Vagina (tissue), 2 donors: ENCODE results near the gene CTCFL. TPM values are rescaled to one million over a fixed set of nuclear protein-coding genes. Genes with fewer than 3 reads are reported as not detected.

Source experiments
- DNase-seq, 2 donors: peaks; one replicate each; pipeline ENCODE4 v3.0.0-alpha.2; 2017; ENCODE audit errors: extremely low spot score in 2 of 2
- H3K27ac ChIP-seq: fragments of 200-600 bp; sonication (generic); one replicate; pipeline ENCODE4 v1.5.1; 2019
- H3K27me3 ChIP-seq: fragments of 200-600 bp; sonication (generic); one replicate; pipeline ENCODE4 v1.5.1; 2019
- H3K36me3 ChIP-seq, 2 donors: fragments of 200-600 bp; sonication (generic); one replicate each; pipeline ENCODE4 v1.5.1; 2017 to 2019
- H3K4me1 ChIP-seq: fragments of 200-600 bp; sonication (generic); one replicate; pipeline ENCODE4 v1.5.1; 2019
- H3K4me3 ChIP-seq, 2 donors: fragments of 200-600 bp; sonication (generic); 1 replicate in 1 of 2; 2 replicates in 1 of 2; pipeline ENCODE4 v1.5.1; 2016 to 2019
- H3K9me3 ChIP-seq: fragments of 200-600 bp; sonication (generic); one replicate; pipeline ENCODE4 v1.5.1; 2019
- POLR2A ChIP-seq, 2 donors: fragments of 450-650 bp; IDR thresholded peaks; one replicate each; pipeline ENCODE4 v1.6.1; 2017; ENCODE audit warnings: antibody characterized with exemption in 2 of 2, mild to moderate bottlenecking in 2 of 2, moderate library complexity in 2 of 2
- POLR2AphosphoS5 ChIP-seq, 2 donors: sonication (generic); formaldehyde crosslinking; IDR thresholded peaks; one replicate each; pipeline ENCODE4 v1.9.0; 2017; ENCODE audit warnings: antibody characterized with exemption in 2 of 2, mild to moderate bottlenecking in 2 of 2, low read depth in 1 of 2; ENCODE audit not compliant: insufficient read depth in 1 of 2
- intact Hi-C: fragments of 100-400 bp; cut with DNase I; formaldehyde crosslinking; loops from one replicate; pipeline ENCODE4 v1.15.1; 2023
- total RNA-seq: library from RNA; depleted of rRNA; stranded (reverse); fragments of >200 nt; gene quantifications from one replicate; pipeline ENCODE4 v1.2.3, GENCODE V29; 2016
- TF ChIP-seq, protein P1 (sequence below), 3 experiments: fragments of 450-650 bp in 2 of 3; fragments of 200-600 bp in 1 of 3; sonication (generic) in 1 of 3; IDR thresholded peaks; one replicate each; pipeline ENCODE4 v1.5.1; 2017 to 2019; ENCODE audit warnings: antibody characterized with exemption in 3 of 3, mild to moderate bottlenecking in 2 of 3, moderate library complexity in 2 of 3

CTCFL gene
- total RNA-seq, 1 donor from 2014 or later: not detected

DNA sequence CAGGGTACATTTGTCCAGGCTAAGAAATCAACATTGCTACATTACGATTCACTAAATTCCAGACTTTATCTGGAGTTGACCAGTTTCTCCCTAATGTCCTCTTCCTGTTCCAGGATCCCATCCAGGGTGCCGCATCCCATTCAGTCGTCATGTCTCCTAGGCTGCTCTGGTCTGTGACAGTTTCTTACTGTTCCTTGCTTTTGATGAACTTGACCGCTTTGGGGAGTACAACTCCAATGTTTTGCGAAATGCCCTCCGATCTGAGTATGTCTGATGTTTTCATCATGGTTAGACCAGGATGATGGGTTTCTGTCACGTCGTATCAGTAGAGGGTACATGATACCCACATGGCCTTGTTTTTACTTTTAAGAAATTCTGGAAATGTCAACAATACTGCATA is 62.2 kb downstream of the CTCFL start:
- no peaks in the 10 kb centered on the region for H3K9me3 ChIP-seq
- no peaks in the 10 kb centered on the region for H3K27me3 ChIP-seq
- TF ChIP-seq POLR2A (IDR thresholded peaks at IDR 0.05): no peak
- no peak for TF ChIP-seq POLR2AphosphoS5 (IDR thresholded peaks at IDR 0.05; ENCODE audit: insufficient read depth in 1 of 2, low read depth in 1 of 2)
- TF ChIP-seq, protein P1, sequence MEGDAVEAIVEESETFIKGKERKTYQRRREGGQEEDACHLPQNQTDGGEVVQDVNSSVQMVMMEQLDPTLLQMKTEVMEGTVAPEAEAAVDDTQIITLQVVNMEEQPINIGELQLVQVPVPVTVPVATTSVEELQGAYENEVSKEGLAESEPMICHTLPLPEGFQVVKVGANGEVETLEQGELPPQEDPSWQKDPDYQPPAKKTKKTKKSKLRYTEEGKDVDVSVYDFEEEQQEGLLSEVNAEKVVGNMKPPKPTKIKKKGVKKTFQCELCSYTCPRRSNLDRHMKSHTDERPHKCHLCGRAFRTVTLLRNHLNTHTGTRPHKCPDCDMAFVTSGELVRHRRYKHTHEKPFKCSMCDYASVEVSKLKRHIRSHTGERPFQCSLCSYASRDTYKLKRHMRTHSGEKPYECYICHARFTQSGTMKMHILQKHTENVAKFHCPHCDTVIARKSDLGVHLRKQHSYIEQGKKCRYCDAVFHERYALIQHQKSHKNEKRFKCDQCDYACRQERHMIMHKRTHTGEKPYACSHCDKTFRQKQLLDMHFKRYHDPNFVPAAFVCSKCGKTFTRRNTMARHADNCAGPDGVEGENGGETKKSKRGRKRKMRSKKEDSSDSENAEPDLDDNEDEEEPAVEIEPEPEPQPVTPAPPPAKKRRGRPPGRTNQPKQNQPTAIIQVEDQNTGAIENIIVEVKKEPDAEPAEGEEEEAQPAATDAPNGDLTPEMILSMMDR (IDR thresholded peaks at IDR 0.05): no peak
- no peaks in the 10 kb centered on the region for H3K4me1 ChIP-seq
- H3K36me3 ChIP-seq: no peaks in the 10 kb centered on the region
- H3K4me3 ChIP-seq: no peak overlapping the region
- DNase-seq: no peak
- no peak overlapping the region for H3K27ac ChIP-seq
- intact Hi-C loops: no loop called here

DNA sequence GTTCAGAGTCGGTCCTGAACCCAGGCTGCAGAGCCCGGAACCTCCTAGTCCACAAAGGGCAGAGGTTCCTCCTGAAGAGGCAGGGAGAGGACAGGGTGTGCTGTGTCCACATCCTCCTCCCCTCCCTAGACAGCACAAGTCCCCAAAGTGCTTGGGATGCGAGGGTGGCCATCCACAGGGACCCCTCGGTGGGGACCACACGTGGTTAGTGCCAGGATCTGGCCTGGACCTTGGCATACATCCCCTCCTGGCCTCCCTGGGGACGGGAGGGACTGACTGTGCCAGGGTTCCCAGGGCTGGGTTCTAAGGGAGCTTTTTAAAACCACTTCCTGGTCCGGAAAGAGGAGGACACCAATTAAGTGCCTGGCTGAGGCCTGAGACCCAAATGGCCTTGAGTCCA is 63.2 kb downstream of the CTCFL start:
- Histone ChIP-seq H3K27ac (no peak overlapping the region), H3K4me1 (no peaks in the 10 kb centered on the region), H3K4me3 (no peak overlapping the region), H3K9me3 (no peaks in the 10 kb centered on the region), H3K27me3 (no peaks in the 10 kb centered on the region), H3K36me3 (no peaks in the 10 kb centered on the region)
- intact Hi-C loops: no loop called here
- TF ChIP-seq POLR2A (IDR thresholded peaks at IDR 0.05): no peak
- TF ChIP-seq POLR2AphosphoS5 (IDR thresholded peaks at IDR 0.05; ENCODE audit: insufficient read depth in 1 of 2, low read depth in 1 of 2): no peak
- TF ChIP-seq, protein P1 (IDR thresholded peaks at IDR 0.05): no peak
- DNase-seq: no peak

DNA sequence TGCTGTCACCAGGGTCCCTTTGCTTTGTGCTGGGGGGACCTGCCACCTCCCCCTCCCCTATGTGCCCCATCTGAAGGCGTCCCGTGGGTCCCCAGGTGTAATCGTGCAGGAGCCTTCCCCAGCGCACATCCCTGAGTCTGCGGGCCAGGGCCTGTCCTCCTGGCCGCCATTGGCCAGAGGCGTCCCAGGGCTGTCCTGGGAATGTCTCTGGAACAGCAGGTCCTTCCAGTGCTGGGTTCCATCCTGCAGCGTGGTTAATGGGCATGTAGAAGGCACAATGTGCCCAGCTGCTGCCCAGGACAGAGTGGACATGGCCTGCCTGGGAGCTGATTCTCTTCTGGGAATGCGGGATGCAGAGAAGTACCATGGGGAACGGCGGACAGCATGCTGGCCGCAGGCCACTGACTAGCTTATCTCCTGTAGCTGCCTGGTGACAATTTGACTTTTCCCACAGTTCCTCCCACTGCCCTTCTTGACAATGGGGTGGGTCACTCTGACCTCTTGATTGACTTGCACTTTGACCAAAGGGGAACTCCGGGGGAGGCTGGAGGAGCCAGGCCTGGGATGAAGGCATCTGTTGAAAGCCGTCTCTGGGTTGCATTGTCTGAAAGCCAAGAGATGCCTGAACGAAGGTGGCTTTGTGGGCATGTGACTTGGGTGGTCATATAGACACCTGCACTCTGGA is 64.0 kb downstream of the CTCFL start:
- Histone ChIP-seq H3K36me3 (no peaks in the 10 kb centered on the region), H3K4me3 (no peak overlapping the region), H3K9me3 (no peaks in the 10 kb centered on the region), H3K27me3 (no peaks in the 10 kb centered on the region), H3K4me1 (no peaks in the 10 kb centered on the region), H3K27ac (no peak overlapping the region)
- intact Hi-C loops: no loop called here
- no peak for DNase-seq
- TF ChIP-seq, protein P1 (IDR thresholded peaks at IDR 0.05): no peak
- TF ChIP-seq POLR2AphosphoS5 (IDR thresholded peaks at IDR 0.05; ENCODE audit: insufficient read depth in 1 of 2, low read depth in 1 of 2) (no peak), POLR2A (IDR thresholded peaks at IDR 0.05) (no peak)

DNA sequence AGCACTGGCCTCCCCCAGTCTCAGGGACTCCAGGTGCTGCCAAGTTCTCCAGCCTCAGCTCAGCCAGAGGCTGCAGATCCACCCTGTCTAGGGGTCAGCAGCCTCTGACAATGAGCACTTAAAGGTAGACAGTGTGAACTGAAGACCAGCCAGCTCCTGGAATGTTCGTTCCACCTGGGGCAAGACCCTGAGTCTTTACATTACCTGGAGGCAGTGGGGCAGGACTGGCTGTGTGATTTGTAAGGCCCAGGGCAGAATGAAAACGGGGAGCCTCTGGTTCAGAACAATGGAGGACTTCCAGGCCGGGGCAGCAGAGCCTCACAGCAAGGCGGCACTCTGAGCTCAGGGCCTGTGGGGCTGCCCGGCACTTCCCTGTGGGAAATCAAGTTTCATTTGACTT is 65.0 kb downstream of the CTCFL start:
- no peak for DNase-seq
- H3K27me3 ChIP-seq: no peaks in the 10 kb centered on the region
- TF ChIP-seq, protein P1 (IDR thresholded peaks at IDR 0.05): no peak
- no peak for TF ChIP-seq POLR2AphosphoS5 (IDR thresholded peaks at IDR 0.05; ENCODE audit: insufficient read depth in 1 of 2, low read depth in 1 of 2)
- TF ChIP-seq POLR2A (IDR thresholded peaks at IDR 0.05): no peak
- H3K4me1 ChIP-seq: no peaks in the 10 kb centered on the region
- H3K27ac ChIP-seq: no peak overlapping the region
- no peaks in the 10 kb centered on the region for H3K36me3 ChIP-seq
- intact Hi-C loops: no loop called here
- H3K9me3 ChIP-seq: no peaks in the 10 kb centered on the region
- no peak overlapping the region for H3K4me3 ChIP-seq

DNA sequence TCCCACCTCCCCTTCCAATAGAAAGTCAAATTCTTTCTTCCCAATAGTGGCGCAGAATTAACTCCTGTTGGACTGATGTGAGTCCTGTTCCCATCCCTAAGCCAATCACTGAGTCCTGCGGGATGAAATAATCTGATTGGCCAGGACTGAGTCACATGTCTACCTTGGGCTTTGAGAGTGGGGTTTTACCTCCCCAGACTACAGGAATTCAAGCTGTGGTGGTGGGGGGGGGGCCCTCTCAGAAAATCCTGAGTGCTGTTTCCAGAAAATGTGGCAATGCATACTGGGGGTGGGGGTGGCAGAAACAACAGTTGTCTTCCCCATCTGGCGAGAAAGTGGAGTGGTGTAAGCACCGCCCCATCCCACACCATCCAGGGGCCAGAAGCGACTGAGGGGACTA is 65.7 kb downstream of the CTCFL start:
- Histone ChIP-seq H3K9me3 (no peaks in the 10 kb centered on the region), H3K27ac (no peak overlapping the region), H3K36me3 (no peaks in the 10 kb centered on the region), H3K27me3 (no peaks in the 10 kb centered on the region), H3K4me3 (no peak overlapping the region), H3K4me1 (no peaks in the 10 kb centered on the region)
- DNase-seq: no peak
- intact Hi-C loops: no loop called here
- TF ChIP-seq POLR2AphosphoS5 (IDR thresholded peaks at IDR 0.05; ENCODE audit: insufficient read depth in 1 of 2, low read depth in 1 of 2): no peak
- no peak for TF ChIP-seq POLR2A (IDR thresholded peaks at IDR 0.05)
